Measurements from ENCODE around the gene DNAJA2. TPM values are rescaled to one million over a fixed set of nuclear protein-coding genes. Genes with fewer than 3 reads are reported as not detected.

Gene DNAJA2
- total and polyA plus RNA-seq, 2 donors (not counting 3 experiments of a cell fraction or from before 2014, with no cell fraction given) = 6.4 to 61.4 TPM

GRCh38 chr16:46918905-46919792 is 54.3 kb downstream of the DNAJA2 start:
- intact Hi-C loops (cut with micrococcal nuclease) = no loop called here
- no peak for FAIRE-seq
- no peak for TF ChIP-seq MAX (IDR thresholded peaks at IDR 0.05; ENCODE audit: insufficient read depth, insufficient read length)
- TF ChIP-seq CTCF (IDR thresholded peaks at IDR 0.05; ENCODE audit: extremely low read depth in 1 of 2, insufficient read depth in 1 of 2, low read depth in 1 of 2, low read length in 2 of 2) = no peak
- no peak for TF ChIP-seq JUN (IDR thresholded peaks at IDR 0.05; ENCODE audit: borderline replicate concordance, insufficient read depth, insufficient read length, low read depth)
- no peak for TF ChIP-seq FOS (IDR thresholded peaks at IDR 0.05; ENCODE audit: borderline replicate concordance, insufficient read depth, low read length)
- TF ChIP-seq POLR2AphosphoS5 (IDR thresholded peaks at IDR 0.05; ENCODE audit: insufficient read depth, low read depth, low read length) = no peak
- TF ChIP-seq EZH2 (IDR thresholded peaks at IDR 0.05; ENCODE audit: borderline replicate concordance, low read depth, low read length, severe bottlenecking) = no peak
- TF ChIP-seq POLR2A (IDR thresholded peaks at IDR 0.05; ENCODE audit: low read depth, low read length) = no peak
- TF ChIP-seq GATA2 (IDR thresholded peaks at IDR 0.05; ENCODE audit: insufficient read depth, insufficient read length, low read depth, low read length) = no peak
- TF ChIP-seq MYC (IDR thresholded peaks at IDR 0.05; ENCODE audit: low read depth, low read length) = no peak
- BruUV-seq (replicated peaks) = no TSS peak
- ChIA-PET CTCF (interaction anchor here (1.6 to 2.8 kb wide), 3 partner anchors 11 to 65 kb away, joined by 10 to 14 read pairs (median 10); no protein-coding TSS in a partner anchor), POLR2A (no interaction called here)
- no peaks in the 10 kb centered on the region for H3K27me3 ChIP-seq (ENCODE audit: control insufficient read depth in 2 of 2, insufficient read depth in 2 of 2, low read length in 2 of 2)
- H2AFZ ChIP-seq (ENCODE audit: low read depth, low read length) = no peak overlapping the region
- peaks cover 0 to 14% of the 10 kb centered on the region in 2 experiments for H3K36me3 ChIP-seq (ENCODE audit: control insufficient read depth in 2 of 2, extremely low read depth in 1 of 2, insufficient read depth in 2 of 2, low read length in 2 of 2)
- no peak overlapping the region for H3K4me2 ChIP-seq (ENCODE audit: insufficient read depth, low read length)
- no peak for DNase-seq (ENCODE audit: low read depth, low spot score)
- H4K20me1 ChIP-seq (replicated peaks; ENCODE audit: control insufficient read depth, extremely low read depth, insufficient read depth, low read length) = no peaks in the 10 kb centered on the region
- no peak overlapping the region for H3K4me3 ChIP-seq (replicated peaks in 1 of 3; ENCODE audit: insufficient read depth in 1 of 3, low read depth in 1 of 3, low read length in 3 of 3)
- H3K4me1 ChIP-seq (ENCODE audit: control insufficient read depth, extremely low read depth, insufficient read depth, low read length) = no peaks in the 10 kb centered on the region
- no peak overlapping the region for H3K9ac ChIP-seq (replicated peaks; ENCODE audit: extremely low read depth, insufficient read depth, low read length)
- dilution Hi-C loops (cut with MboI; ENCODE audit: extremely low pct_ligation_motif_present, low sequenced_read_pairs) = no loop called here
- H3K9me1 ChIP-seq (replicated peaks; ENCODE audit: control insufficient read depth, extremely low read depth, insufficient read depth, low read length) = no peaks in the 10 kb centered on the region
- H3K27ac ChIP-seq (ENCODE audit: insufficient read depth, low read depth, low read length) = no peak overlapping the region
- no peaks in the 10 kb centered on the region for H3K79me2 ChIP-seq (ENCODE audit: control insufficient read depth, insufficient read depth, low read length)
- no peaks in the 10 kb centered on the region for H3K9me3 ChIP-seq (replicated peaks; ENCODE audit: control insufficient read depth, insufficient read depth, low read length)
